Progenitor cell of endocrine pancreas (in vitro differentiated cells): ENCODE measurements around the gene CCDC78. TPM values are rescaled to one million over a fixed set of nuclear protein-coding genes. Genes with fewer than 3 reads are reported as not detected.

Experiments used
- DNase-seq: peaks from one replicate; pipeline ENCODE4 v3.0.0; 2021; ENCODE audit warnings: low spot score; ENCODE audit not compliant: unreplicated experiment
- H3K27ac Mint-ChIP-seq: 2 replicates; pipeline ENCODE4 v1.8.0; 2021; ENCODE audit warnings: mild to moderate bottlenecking, moderate library complexity, mixed read lengths
- H3K27me3 Mint-ChIP-seq: 2 replicates; pipeline ENCODE4 v1.8.0; 2021; ENCODE audit warnings: mixed read lengths
- H3K36me3 Mint-ChIP-seq: 2 replicates; pipeline ENCODE4 v1.8.0; 2022; ENCODE audit warnings: mixed read lengths; ENCODE audit not compliant: insufficient read depth
- H3K4me1 Mint-ChIP-seq: 2 replicates; pipeline ENCODE4 v1.8.0; 2021; ENCODE audit warnings: low read depth, mixed read lengths
- H3K4me3 Mint-ChIP-seq: 2 replicates; pipeline ENCODE4 v1.8.0; 2021; ENCODE audit warnings: low read depth, mild to moderate bottlenecking, moderate library complexity, mixed read lengths
- H3K9me3 Mint-ChIP-seq: 2 replicates; pipeline ENCODE4 v1.8.0; 2021; ENCODE audit warnings: low read depth, mixed read lengths
- total RNA-seq: library from RNA; stranded (reverse); gene quantifications from 2 replicates; pipeline ENCODE4 v1.2.1, GENCODE V29; 2021
- TF ChIP-seq, protein P1 (sequence below): fragments of 200-600 bp; sonication (generic); IDR thresholded peaks from one replicate; pipeline ENCODE4 v1.5.0; 2021; ENCODE audit warnings: antibody characterized with exemption, mild to moderate bottlenecking; ENCODE audit not compliant: unreplicated experiment

Gene CCDC78
- total RNA-seq, 1 donor from 2014 or later, result 3.2 TPM

DNA sequence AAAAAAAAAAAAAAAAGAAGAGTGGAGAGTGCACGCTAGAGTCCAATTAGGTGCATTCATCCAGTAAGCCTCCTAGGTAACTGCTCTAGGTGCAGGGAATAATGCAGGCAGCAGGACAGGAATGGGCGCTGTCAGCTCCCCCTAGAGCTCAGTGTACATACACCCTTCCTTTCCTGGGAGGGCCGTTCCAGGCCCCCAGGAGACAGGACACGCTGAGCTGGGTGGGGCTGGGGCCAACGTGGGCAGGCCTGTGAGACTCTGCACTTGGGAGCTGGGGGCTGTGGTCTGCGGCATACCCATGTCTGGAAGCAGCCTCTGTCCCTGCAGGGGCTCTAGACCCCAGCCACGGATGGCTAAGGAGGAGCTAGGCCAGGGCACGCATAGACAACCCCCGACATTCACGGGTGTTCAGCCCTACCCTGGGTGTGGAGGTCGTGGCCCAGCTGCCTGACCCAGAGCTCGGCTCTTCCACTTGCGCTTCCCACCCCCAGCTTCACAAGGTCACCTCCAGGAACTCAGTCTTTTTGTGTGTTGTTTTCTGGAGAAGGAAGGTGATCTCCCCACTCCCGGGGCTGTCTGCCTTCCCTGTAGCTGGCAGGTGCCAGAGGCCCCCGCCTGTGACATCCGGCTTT, 6.3 kb downstream of the CCDC78 start:
- peaks cover 12% of the 10 kb centered on the region for H3K4me1 Mint-ChIP-seq
- H3K27ac Mint-ChIP-seq, result peak overlapping the region; percentile 90
- H3K36me3 Mint-ChIP-seq, result no peaks in the 10 kb centered on the region
- H3K4me3 Mint-ChIP-seq, result peak overlapping the region; percentile 77
- no peaks in the 10 kb centered on the region for H3K9me3 Mint-ChIP-seq
- TF ChIP-seq, protein P1, sequence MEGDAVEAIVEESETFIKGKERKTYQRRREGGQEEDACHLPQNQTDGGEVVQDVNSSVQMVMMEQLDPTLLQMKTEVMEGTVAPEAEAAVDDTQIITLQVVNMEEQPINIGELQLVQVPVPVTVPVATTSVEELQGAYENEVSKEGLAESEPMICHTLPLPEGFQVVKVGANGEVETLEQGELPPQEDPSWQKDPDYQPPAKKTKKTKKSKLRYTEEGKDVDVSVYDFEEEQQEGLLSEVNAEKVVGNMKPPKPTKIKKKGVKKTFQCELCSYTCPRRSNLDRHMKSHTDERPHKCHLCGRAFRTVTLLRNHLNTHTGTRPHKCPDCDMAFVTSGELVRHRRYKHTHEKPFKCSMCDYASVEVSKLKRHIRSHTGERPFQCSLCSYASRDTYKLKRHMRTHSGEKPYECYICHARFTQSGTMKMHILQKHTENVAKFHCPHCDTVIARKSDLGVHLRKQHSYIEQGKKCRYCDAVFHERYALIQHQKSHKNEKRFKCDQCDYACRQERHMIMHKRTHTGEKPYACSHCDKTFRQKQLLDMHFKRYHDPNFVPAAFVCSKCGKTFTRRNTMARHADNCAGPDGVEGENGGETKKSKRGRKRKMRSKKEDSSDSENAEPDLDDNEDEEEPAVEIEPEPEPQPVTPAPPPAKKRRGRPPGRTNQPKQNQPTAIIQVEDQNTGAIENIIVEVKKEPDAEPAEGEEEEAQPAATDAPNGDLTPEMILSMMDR, result peak; percentile 31
- DNase-seq, result no peak
- H3K27me3 Mint-ChIP-seq, result no peaks in the 10 kb centered on the region

DNA sequence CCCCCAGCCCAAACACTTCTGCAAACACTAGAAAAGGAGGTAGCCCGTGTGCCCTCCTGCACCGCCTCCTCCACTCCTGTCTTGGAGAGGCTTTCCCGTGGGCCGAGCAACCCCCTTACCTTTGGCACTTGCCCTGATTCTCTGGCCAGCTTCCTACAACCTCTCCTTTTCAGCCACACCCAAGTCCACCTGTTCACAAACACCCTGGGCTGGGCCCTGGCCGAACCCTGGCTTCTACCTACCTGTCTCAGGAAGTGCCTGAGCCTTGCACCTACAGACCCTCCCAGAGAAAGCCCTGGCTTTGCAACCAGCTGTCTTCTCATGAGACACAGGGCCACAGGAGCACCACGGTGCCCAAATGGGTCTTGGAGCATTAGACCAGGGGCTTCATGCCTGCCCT, 7.3 kb downstream of the CCDC78 start:
- DNase-seq, result no peak
- Mint-ChIP-seq H3K27ac (no peak overlapping the region), H3K36me3 (no peaks in the 10 kb centered on the region), H3K9me3 (no peaks in the 10 kb centered on the region), H3K4me1 (peaks cover 12% of the 10 kb centered on the region), H3K4me3 (peak overlapping the region; percentile 37), H3K27me3 (no peaks in the 10 kb centered on the region)
- TF ChIP-seq, protein P1, result no peak

DNA sequence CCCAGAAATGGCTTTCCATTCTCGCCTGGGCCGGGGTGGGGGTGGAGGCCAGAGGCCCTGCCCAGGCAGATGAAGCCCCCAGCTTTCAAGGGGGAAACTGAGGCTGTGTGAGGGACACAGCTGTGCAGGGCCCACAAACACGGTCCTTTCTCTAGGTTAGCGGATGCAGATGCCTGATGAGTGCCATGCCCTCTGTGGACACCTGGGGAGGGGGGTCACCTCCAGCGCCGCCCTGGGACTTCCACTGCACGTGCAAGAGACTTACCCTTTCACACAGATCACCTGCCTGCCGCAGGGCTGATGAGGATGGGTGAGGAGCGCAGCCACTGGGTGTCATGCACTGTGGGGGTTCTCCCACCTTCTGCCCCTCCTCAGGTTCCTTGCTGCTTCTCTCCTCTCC, 7.9 kb downstream of the CCDC78 start:
- H3K4me1 Mint-ChIP-seq, result peaks cover 12% of the 10 kb centered on the region
- H3K27me3 Mint-ChIP-seq, result no peaks in the 10 kb centered on the region
- H3K9me3 Mint-ChIP-seq, result no peaks in the 10 kb centered on the region
- H3K27ac Mint-ChIP-seq, result no peak overlapping the region
- TF ChIP-seq, protein P1, result no peak
- H3K36me3 Mint-ChIP-seq, result no peaks in the 10 kb centered on the region
- no peak overlapping the region for H3K4me3 Mint-ChIP-seq
- DNase-seq, result no peak

DNA sequence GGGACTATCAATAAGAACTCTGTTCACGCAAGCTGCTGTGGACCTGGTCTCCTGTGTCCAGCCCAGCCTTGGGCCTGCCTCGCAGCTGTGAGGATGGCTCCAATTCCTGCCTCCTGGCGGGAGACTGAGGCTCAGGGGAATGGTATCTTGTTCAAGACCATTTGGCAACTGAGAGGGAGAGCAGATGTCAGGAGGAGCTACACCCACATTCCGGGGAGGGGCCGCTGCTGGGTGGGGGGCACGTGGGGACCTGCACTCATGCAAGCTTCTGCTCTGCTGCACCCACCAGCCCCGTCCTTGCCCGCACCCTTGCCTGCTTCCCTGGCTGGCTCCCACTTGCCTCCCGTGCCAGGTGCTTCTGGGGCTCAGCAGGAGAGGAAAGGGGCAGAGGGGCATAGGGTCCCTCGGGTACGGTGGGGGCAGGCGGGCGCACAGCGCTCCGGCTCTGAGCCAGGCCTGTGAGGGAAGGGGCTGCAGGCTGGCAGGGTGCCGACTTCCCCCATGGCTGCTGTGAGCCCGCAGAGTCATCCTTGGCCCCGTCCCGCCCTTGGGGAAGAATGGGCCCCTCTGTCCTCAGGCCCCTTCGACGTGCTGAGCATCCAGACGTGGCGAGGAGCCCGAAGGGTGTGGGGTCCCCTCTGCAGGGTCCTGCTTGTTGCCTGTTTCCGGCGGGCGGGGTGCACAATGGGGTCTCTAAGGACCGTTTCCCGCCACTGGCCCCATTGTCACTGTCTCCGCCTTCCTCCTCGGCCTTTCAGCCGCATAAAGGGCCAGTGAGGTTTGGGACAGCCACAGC, 8.6 kb downstream of the CCDC78 start:
- H3K36me3 Mint-ChIP-seq, result no peaks in the 10 kb centered on the region
- TF ChIP-seq, protein P1, result no peak
- H3K4me3 Mint-ChIP-seq, result no peak overlapping the region
- DNase-seq, result no peak
- peaks cover 3% of the 10 kb centered on the region for H3K27me3 Mint-ChIP-seq
- peaks cover 12% of the 10 kb centered on the region for H3K4me1 Mint-ChIP-seq
- H3K9me3 Mint-ChIP-seq, result no peaks in the 10 kb centered on the region
- no peak overlapping the region for H3K27ac Mint-ChIP-seq

DNA sequence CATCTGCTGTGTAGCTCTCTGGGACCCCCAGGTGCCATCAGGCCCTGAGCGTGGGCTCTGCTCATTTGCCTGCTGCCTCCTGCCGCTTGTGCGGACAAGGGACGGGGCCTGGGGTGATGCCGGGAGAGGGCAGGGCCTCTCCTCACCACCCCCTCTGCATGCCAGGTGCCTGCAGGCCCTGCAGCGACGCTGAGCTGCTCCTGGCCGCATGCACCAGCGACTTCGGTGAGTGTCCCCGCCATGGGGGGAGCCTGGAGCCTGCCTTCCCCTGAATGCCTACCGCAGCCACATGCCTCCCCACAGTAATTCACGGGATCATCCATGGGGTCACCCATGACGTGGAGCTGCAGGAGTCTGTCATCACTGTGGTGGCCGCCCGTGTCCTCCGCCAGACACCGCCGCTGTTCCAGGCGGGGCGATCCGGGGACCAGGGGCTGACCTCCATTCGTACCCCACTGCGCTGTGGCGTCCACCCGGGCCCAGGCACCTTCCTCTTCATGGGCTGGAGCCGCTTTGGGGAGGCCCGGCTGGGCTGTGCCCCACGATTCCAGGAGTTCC, 9.4 kb downstream of the CCDC78 start:
- peak overlapping the region; percentile 74 for H3K4me3 Mint-ChIP-seq
- H3K36me3 Mint-ChIP-seq, result no peaks in the 10 kb centered on the region
- H3K9me3 Mint-ChIP-seq, result no peaks in the 10 kb centered on the region
- peaks cover 12% of the 10 kb centered on the region for H3K4me1 Mint-ChIP-seq
- H3K27ac Mint-ChIP-seq, result no peak overlapping the region
- TF ChIP-seq, protein P1, result no peak
- H3K27me3 Mint-ChIP-seq, result peaks cover 5% of the 10 kb centered on the region
- DNase-seq, result no peak
